A673 (cell line): Measurements from ENCODE around the gene NTN1.

Source experiments
- CTCF ChIP-seq: fragments of 300-800, 200-600 bp; sonication (generic); conservative IDR thresholded peaks from 2 replicates; pipeline ENCODE4 v1.5.1; 2017; ENCODE audit warnings: low read depth, mild to moderate bottlenecking, antibody characterized with exemption, low read length, moderate library complexity, mixed read lengths
- EZH2 ChIP-seq: fragments of 200-600 bp; sonication (generic); IDR thresholded peaks from 2 replicates; pipeline ENCODE4 v1.6.1; 2017; ENCODE audit warnings: borderline replicate concordance, low read depth, mild to moderate bottlenecking, mixed read lengths, antibody characterized with exemption, low read length; ENCODE audit not compliant: poor library complexity, severe bottlenecking

GRCh38 chr17:9132944-9133610 lies 111.8 kb downstream of the NTN1 start:
- TF ChIP-seq CTCF (no peak), EZH2 (no peak)
